ENCODE data around the gene CPA2. TPM values are rescaled to one million over a fixed set of nuclear protein-coding genes. Genes with fewer than 3 reads are reported as not detected.

CPA2 gene
- polyA plus RNA-seq, 2 of the 4 experiments (the other 2 are of a cell fraction) = not detected

DNA sequence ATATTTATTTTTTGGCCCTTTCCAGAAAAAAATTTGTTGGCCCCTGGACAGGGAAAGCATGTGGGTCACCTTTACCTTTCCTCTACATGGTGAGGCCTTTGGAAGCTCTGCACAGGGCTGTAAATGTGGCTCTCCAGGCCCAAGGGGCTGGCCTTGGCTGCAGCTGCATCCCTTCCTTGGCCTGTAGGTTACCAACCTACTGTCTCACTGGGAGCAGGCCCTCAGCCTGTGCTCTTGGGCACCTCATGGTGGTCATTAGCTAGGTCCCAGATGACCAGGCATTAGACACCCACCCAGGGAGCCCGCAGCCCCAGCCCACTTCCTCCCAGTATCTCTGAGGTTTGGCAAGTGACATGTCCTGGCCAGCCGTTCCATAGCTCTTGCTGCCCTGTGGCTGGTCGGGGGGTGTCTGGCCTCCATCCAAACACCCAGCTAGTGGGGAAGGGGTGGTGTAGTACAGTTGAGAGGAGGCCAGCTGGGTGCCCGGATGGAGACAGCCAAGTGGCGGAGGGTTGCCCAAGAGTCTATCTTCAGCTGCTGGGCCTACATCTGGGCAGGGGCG lies 70.8 kb downstream of the CPA2 start:
- Histone ChIP-seq H3K27ac (no peak overlapping the region), H3K4me2 (no peak overlapping the region), H3K4me1 (no peaks in the 10 kb centered on the region), H3K4me3 (no peak overlapping the region), H3K9me3 (0 out of 3 replicates have a peak, but pooled peaks cover 9% of the 10 kb centered on the region)
- POLR2A ChIA-PET = no interaction called here
- TF ChIP-seq CEBPB (IDR thresholded peaks at IDR 0.05) = no peak
- no peak for TF ChIP-seq POLR2A (IDR thresholded peaks at IDR 0.05; ENCODE audit: low read length)
- TF ChIP-seq, protein P1, sequence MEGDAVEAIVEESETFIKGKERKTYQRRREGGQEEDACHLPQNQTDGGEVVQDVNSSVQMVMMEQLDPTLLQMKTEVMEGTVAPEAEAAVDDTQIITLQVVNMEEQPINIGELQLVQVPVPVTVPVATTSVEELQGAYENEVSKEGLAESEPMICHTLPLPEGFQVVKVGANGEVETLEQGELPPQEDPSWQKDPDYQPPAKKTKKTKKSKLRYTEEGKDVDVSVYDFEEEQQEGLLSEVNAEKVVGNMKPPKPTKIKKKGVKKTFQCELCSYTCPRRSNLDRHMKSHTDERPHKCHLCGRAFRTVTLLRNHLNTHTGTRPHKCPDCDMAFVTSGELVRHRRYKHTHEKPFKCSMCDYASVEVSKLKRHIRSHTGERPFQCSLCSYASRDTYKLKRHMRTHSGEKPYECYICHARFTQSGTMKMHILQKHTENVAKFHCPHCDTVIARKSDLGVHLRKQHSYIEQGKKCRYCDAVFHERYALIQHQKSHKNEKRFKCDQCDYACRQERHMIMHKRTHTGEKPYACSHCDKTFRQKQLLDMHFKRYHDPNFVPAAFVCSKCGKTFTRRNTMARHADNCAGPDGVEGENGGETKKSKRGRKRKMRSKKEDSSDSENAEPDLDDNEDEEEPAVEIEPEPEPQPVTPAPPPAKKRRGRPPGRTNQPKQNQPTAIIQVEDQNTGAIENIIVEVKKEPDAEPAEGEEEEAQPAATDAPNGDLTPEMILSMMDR (IDR thresholded peaks at IDR 0.05) = no peak
- no peak for TF ChIP-seq ZSCAN20 (CRISPR knock-in tag; IDR thresholded peaks at IDR 0.05)
- no peak for TF ChIP-seq RCOR1 (IDR thresholded peaks at IDR 0.05; ENCODE audit: low read depth, low read length)
- no peak for TF ChIP-seq FOSL2 (IDR thresholded peaks at IDR 0.05)
- TF ChIP-seq FOSL2 (CRISPR knock-in tag; IDR thresholded peaks at IDR 0.05) = no peak
- no peak for TF ChIP-seq TFCP2L1 (CRISPR knock-in tag; IDR thresholded peaks at IDR 0.05)
- TF ChIP-seq, protein P2, sequence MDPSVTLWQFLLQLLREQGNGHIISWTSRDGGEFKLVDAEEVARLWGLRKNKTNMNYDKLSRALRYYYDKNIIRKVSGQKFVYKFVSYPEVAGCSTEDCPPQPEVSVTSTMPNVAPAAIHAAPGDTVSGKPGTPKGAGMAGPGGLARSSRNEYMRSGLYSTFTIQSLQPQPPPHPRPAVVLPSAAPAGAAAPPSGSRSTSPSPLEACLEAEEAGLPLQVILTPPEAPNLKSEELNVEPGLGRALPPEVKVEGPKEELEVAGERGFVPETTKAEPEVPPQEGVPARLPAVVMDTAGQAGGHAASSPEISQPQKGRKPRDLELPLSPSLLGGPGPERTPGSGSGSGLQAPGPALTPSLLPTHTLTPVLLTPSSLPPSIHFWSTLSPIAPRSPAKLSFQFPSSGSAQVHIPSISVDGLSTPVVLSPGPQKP (IDR thresholded peaks at IDR 0.05; ENCODE audit: low read depth, low read length) = no peak
- no peak for TF ChIP-seq ZFP36 (IDR thresholded peaks at IDR 0.05; ENCODE audit: borderline replicate concordance, partially characterized antibody)
- no peak for TF ChIP-seq NFE2L2 (conservative IDR thresholded peaks at IDR 0.05; ENCODE audit: low read length)
- no peak for TF ChIP-seq EHMT2 (IDR thresholded peaks at IDR 0.05; ENCODE audit: low read depth)
- TF ChIP-seq FOXS1 (CRISPR knock-in tag; IDR thresholded peaks at IDR 0.05) = no peak
- TF ChIP-seq PHF8 (IDR thresholded peaks at IDR 0.05; ENCODE audit: borderline replicate concordance, low read depth) = no peak
- FAIRE-seq (no peak), ATAC-seq (peak in 1 of 2 experiments; percentile 26; a peak in 1 of 6 replicates), DNase-seq (ENCODE audit: low read depth in 1 of 2, low spot score in 1 of 2) (no peak)
- CTCF ChIA-PET = interaction anchor here (1.2 to 1.3 kb wide), 3 partner anchors 10 to 94 kb away, joined by 3 to 6 read pairs (median 4); no protein-coding TSS in a partner anchor
- WGBS (ENCODE audit: missing lambda C conversion rate) = 69% methylated on average over 5 of the region's 6 CpGs

- ATAC-seq (no peak), DNase-seq (ENCODE audit: low read depth in 1 of 2, low spot score in 1 of 2) (no peak), FAIRE-seq (no peak)
- H3K9me3 ChIP-seq = 0 out of 3 replicates have a peak, but pooled peaks cover 9% of the 10 kb centered on the region
- no peaks in the 10 kb centered on the region for H3K4me1 ChIP-seq
- ChIA-PET POLR2A (no interaction called here), CTCF (interaction anchor here (0.7 to 1.2 kb wide), 2 partner anchors 15 to 95 kb away, joined by 3 read pairs; no protein-coding TSS in a partner anchor)
- no peak for TF ChIP-seq POLR2A (IDR thresholded peaks at IDR 0.05; ENCODE audit: low read length)
- TF ChIP-seq SMC3 (IDR thresholded peaks at IDR 0.05) = no peak
- TF ChIP-seq, protein P3, sequence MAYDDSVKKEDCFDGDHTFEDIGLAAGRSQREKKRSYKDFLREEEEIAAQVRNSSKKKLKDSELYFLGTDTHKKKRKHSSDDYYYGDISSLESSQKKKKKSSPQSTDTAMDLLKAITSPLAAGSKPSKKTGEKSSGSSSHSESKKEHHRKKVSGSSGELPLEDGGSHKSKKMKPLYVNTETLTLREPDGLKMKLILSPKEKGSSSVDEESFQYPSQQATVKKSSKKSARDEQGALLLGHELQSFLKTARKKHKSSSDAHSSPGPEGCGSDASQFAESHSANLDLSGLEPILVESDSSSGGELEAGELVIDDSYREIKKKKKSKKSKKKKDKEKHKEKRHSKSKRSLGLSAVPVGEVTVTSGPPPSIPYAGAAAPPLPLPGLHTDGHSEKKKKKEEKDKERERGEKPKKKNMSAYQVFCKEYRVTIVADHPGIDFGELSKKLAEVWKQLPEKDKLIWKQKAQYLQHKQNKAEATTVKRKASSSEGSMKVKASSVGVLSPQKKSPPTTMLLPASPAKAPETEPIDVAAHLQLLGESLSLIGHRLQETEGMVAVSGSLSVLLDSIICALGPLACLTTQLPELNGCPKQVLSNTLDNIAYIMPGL (CRISPR knock-in tag; IDR thresholded peaks at IDR 0.05; ENCODE audit: borderline replicate concordance) = no peak
- no peak for TF ChIP-seq NPAS2 (CRISPR knock-in tag; IDR thresholded peaks at IDR 0.05; ENCODE audit: borderline replicate concordance)
- TF ChIP-seq HOXB13 (CRISPR knock-in tag; IDR thresholded peaks at IDR 0.05; ENCODE audit: low read depth) = no peak
- TF ChIP-seq, protein P4, sequence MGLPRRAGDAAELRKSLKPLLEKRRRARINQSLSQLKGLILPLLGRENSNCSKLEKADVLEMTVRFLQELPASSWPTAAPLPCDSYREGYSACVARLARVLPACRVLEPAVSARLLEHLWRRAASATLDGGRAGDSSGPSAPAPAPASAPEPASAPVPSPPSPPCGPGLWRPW (IDR thresholded peaks at IDR 0.05) = no peak
- no peak for TF ChIP-seq JUNB (IDR thresholded peaks at IDR 0.05)
- no peak for TF ChIP-seq EHF (CRISPR knock-in tag; IDR thresholded peaks at IDR 0.05)
- TF ChIP-seq CHD2 (IDR thresholded peaks at IDR 0.05; ENCODE audit: low read length, partially characterized antibody) = no peak
- no peak for TF ChIP-seq EHMT2 (IDR thresholded peaks at IDR 0.05; ENCODE audit: low read depth)
- H3K4me2 ChIP-seq = no peak overlapping the region
- no peak overlapping the region for H3K27ac ChIP-seq
- no peak overlapping the region for H3K4me3 ChIP-seq
- WGBS (ENCODE audit: missing lambda C conversion rate) = 87% methylated on average over 3 of the region's 3 CpGs
Observed at GRCh38 chr7:130338233-130338632, 71.6 kb downstream of the CPA2 start.

Other genes with a start within 250 kb of the CPA2 start
- 35.6 and 38.6 TPM in 2 replicates for gene ZC3HC1, start 215.5 kb upstream of the CPA2 start, polyA plus RNA-seq (2011; rRNA removed)
- gene ZC3HC1, start 215.5 kb upstream of the CPA2 start, polyA plus RNA-seq (2017; fragmentation: RNase III; extraction: RNeasy Plus Mini Kit Qiagen cat#74134 plus additional on column Dnase treatment) = 24.7 to 25.8 TPM (median 25.6 TPM) in 3 replicates
- gene KLHDC10, start 196.3 kb upstream of the CPA2 start, polyA plus RNA-seq (2011; rRNA removed) = 29.6 and 35.0 TPM in 2 replicates
- gene KLHDC10, start 196.3 kb upstream of the CPA2 start, polyA plus RNA-seq (2017; fragmentation: RNase III; extraction: RNeasy Plus Mini Kit Qiagen cat#74134 plus additional on column Dnase treatment) = 24.3 to 26.2 TPM (median 25.7 TPM) in 3 replicates
- gene TMEM209, start 61.5 kb upstream of the CPA2 start, polyA plus RNA-seq (2011; rRNA removed) = 33.9 and 36.6 TPM in 2 replicates
- gene TMEM209, start 61.5 kb upstream of the CPA2 start, polyA plus RNA-seq (2017; fragmentation: RNase III; extraction: RNeasy Plus Mini Kit Qiagen cat#74134 plus additional on column Dnase treatment) = 12.8 to 13.3 TPM (median 12.8 TPM) in 3 replicates
- not detected in 2 replicates for gene SSMEM1, start 59.0 kb upstream of the CPA2 start, polyA plus RNA-seq (2011; rRNA removed)
- gene SSMEM1, start 59.0 kb upstream of the CPA2 start, polyA plus RNA-seq (2017; fragmentation: RNase III; extraction: RNeasy Plus Mini Kit Qiagen cat#74134 plus additional on column Dnase treatment) = not detected in 3 replicates
- gene CPA4, start 26.3 kb downstream of the CPA2 start, polyA plus RNA-seq (2011; rRNA removed) = 0.87 and 1.0 TPM in 2 replicates
- 7.5 to 15.0 TPM (median 7.7 TPM) in 3 replicates for gene CPA4, start 26.3 kb downstream of the CPA2 start, polyA plus RNA-seq (2017; fragmentation: RNase III; extraction: RNeasy Plus Mini Kit Qiagen cat#74134 plus additional on column Dnase treatment)
- gene CPA5, start 78.0 kb downstream of the CPA2 start, polyA plus RNA-seq (2011; rRNA removed) = not detected in 2 replicates
- gene CPA5, start 78.0 kb downstream of the CPA2 start, polyA plus RNA-seq (2017; fragmentation: RNase III; extraction: RNeasy Plus Mini Kit Qiagen cat#74134 plus additional on column Dnase treatment) = not detected in 3 replicates
- not detected in 2 replicates for gene CPA1, start 113.6 kb downstream of the CPA2 start, polyA plus RNA-seq (2011; rRNA removed)
- gene CPA1, start 113.6 kb downstream of the CPA2 start, polyA plus RNA-seq (2017; fragmentation: RNase III; extraction: RNeasy Plus Mini Kit Qiagen cat#74134 plus additional on column Dnase treatment) = not detected in 3 replicates
- gene CEP41, start 174.2 kb downstream of the CPA2 start, polyA plus RNA-seq (2011; rRNA removed) = 21.4 and 23.1 TPM in 2 replicates
- gene CEP41, start 174.2 kb downstream of the CPA2 start, polyA plus RNA-seq (2017; fragmentation: RNase III; extraction: RNeasy Plus Mini Kit Qiagen cat#74134 plus additional on column Dnase treatment) = 12.8 to 13.1 TPM (median 13.0 TPM) in 3 replicates
- 85.1 and 105 TPM in 2 replicates for gene MEST, start 225.2 kb downstream of the CPA2 start, polyA plus RNA-seq (2011; rRNA removed)
- gene MEST, start 225.2 kb downstream of the CPA2 start, polyA plus RNA-seq (2017; fragmentation: RNase III; extraction: RNeasy Plus Mini Kit Qiagen cat#74134 plus additional on column Dnase treatment) = 31.2 to 33.6 TPM (median 32.6 TPM) in 3 replicates

All from A549 (cell line).